Measurements from ENCODE around the gene HNRNPUL2. TPM values are rescaled to one million over a fixed set of nuclear protein-coding genes. Genes with fewer than 3 reads are reported as not detected.

The HNRNPUL2 gene
- total and polyA plus RNA-seq, 9 of the 15 experiments (the other 6 are each of a cell fraction or from before 2014, with no cell fraction given), result 0.89 to 44.3 (median 15.2) TPM

DNA sequence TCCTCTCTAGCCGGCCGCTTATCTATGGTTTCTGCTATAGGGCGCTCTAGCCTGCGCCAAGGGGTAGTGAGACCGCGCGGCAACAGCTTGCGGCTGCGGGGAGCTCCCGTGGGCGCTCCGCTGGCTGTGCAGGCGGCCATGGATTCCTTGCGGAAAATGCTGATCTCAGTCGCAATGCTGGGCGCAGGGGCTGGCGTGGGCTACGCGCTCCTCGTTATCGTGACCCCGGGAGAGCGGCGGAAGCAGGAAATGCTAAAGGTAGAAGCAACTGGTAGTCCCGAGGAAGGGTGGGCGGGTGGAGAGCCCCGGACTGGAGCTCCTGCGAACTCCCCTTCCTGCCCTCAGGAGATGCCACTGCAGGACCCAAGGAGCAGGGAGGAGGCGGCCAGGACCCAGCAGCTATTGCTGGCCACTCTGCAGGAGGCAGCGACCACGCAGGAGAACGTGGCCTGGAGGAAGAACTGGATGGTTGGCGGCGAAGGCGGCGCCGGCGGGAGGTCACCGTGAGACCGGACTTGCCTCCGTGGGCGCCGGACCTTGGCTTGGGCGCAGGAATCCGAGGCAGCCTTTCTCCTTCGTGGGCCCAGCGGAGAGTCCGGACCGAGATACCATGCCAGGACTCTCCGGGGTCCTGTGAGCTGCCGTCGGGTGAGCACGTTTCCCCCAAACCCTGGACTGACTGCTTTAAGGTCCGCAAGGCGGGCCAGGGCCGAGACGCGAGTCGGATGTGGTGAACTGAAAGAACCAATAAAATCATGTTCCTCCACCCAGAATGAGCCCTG lies 55.5 kb downstream of the HNRNPUL2 start, which contains the start of the genes LBHD1 and UQCC3 (continued):
- TF ChIP-seq, protein P1, sequence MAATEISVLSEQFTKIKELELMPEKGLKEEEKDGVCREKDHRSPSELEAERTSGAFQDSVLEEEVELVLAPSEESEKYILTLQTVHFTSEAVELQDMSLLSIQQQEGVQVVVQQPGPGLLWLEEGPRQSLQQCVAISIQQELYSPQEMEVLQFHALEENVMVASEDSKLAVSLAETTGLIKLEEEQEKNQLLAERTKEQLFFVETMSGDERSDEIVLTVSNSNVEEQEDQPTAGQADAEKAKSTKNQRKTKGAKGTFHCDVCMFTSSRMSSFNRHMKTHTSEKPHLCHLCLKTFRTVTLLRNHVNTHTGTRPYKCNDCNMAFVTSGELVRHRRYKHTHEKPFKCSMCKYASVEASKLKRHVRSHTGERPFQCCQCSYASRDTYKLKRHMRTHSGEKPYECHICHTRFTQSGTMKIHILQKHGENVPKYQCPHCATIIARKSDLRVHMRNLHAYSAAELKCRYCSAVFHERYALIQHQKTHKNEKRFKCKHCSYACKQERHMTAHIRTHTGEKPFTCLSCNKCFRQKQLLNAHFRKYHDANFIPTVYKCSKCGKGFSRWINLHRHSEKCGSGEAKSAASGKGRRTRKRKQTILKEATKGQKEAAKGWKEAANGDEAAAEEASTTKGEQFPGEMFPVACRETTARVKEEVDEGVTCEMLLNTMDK (IDR thresholded peaks at IDR 0.05; ENCODE audit: borderline replicate concordance, insufficient read depth, low read depth, low read length, poor library complexity, severe bottlenecking), result no peak
- TF ChIP-seq GABPA (tag; conservative IDR thresholded peaks at IDR 0.05; ENCODE audit: low read depth), result peak; percentile 88
- TF ChIP-seq ZNF699 (CRISPR knock-in tag; IDR thresholded peaks at IDR 0.05; ENCODE audit: insufficient replicate concordance), result no peak
- TF ChIP-seq USF1 (CRISPR knock-in tag; IDR thresholded peaks at IDR 0.05), result peak; percentile 49
- no peak for TF ChIP-seq RHOXF2B (CRISPR knock-in tag; conservative IDR thresholded peaks at IDR 0.05)
- TF ChIP-seq, protein P2, sequence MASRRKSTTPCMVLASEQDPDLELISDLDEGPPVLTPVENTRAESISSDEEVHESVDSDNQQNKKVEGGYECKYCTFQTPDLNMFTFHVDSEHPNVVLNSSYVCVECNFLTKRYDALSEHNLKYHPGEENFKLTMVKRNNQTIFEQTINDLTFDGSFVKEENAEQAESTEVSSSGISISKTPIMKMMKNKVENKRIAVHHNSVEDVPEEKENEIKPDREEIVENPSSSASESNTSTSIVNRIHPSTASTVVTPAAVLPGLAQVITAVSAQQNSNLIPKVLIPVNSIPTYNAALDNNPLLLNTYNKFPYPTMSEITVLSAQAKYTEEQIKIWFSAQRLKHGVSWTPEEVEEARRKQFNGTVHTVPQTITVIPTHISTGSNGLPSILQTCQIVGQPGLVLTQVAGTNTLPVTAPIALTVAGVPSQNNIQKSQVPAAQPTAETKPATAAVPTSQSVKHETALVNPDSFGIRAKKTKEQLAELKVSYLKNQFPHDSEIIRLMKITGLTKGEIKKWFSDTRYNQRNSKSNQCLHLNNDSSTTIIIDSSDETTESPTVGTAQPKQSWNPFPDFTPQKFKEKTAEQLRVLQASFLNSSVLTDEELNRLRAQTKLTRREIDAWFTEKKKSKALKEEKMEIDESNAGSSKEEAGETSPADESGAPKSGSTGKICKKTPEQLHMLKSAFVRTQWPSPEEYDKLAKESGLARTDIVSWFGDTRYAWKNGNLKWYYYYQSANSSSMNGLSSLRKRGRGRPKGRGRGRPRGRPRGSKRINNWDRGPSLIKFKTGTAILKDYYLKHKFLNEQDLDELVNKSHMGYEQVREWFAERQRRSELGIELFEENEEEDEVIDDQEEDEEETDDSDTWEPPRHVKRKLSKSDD (conservative IDR thresholded peaks at IDR 0.05; ENCODE audit: low read length), result no peak
- peak; percentile 10 to 87; a peak in 2 of 4 replicates for TF ChIP-seq TEAD1 (CRISPR knock-in tag; IDR thresholded peaks at IDR 0.05)
- TF ChIP-seq TCF7L2 (IDR thresholded peaks at IDR 0.05; ENCODE audit: low read depth, low read length), result no peak
- TF ChIP-seq TAF1 (IDR thresholded peaks at IDR 0.05; ENCODE audit: control insufficient read depth, extremely low read depth, insufficient read depth, low read length, severe bottlenecking), result peak; percentile 92
- TF ChIP-seq CXXC5 (CRISPR knock-in tag; IDR thresholded peaks at IDR 0.05), result peak; percentile 73
- no peak for TF ChIP-seq ZNF668 (CRISPR knock-in tag; IDR thresholded peaks at IDR 0.05)
- no peak for TF ChIP-seq ZNF175 (CRISPR knock-in tag; IDR thresholded peaks at IDR 0.05; ENCODE audit: low read depth)
- peak in 1 of 2 experiments; percentile 23; a peak in 1 of 4 replicates for TF ChIP-seq NONO (IDR thresholded peaks at IDR 0.05; ENCODE audit: low read depth in 2 of 2, low read length in 1 of 2)
- no peak for TF ChIP-seq NFIX (CRISPR knock-in tag; IDR thresholded peaks at IDR 0.05; ENCODE audit: low read depth)
- TF ChIP-seq ARID3A (IDR thresholded peaks at IDR 0.05; ENCODE audit: borderline replicate concordance, low read depth, low read length), result no peak
- TF ChIP-seq ZKSCAN3 (CRISPR knock-in tag; IDR thresholded peaks at IDR 0.05), result no peak
